HG02623 (cell line): ENCODE data around the gene ZNF775.

ENCODE experiments used
- ATAC-seq: cut with Tn5 transposase; IDR thresholded peaks from one replicate; pipeline ENCODE4 v1.9.1; 2021; ENCODE audit warnings: moderate library complexity; ENCODE audit not compliant: unreplicated experiment

Gene ZNF775

GRCh38 chr7:150435390-150436073 is 56.4 kb downstream of the ZNF775 start:
- ATAC-seq: peak; percentile 92

- ATAC-seq: no peak
Observed at GRCh38 chr7:150439967-150440366, 60.8 kb downstream of the ZNF775 start.

- no peak for ATAC-seq
Observed at GRCh38 chr7:150441524-150441923, 62.4 kb downstream of the ZNF775 start.

GRCh38 chr7:150442811-150443210 is 63.7 kb downstream of the ZNF775 start:
- no peak for ATAC-seq

GRCh38 chr7:150443793-150444540 is 64.8 kb downstream of the ZNF775 start:
- no peak for ATAC-seq

GRCh38 chr7:150444674-150445365 is 65.7 kb downstream of the ZNF775 start:
- no peak for ATAC-seq

- ATAC-seq: no peak
Observed at GRCh38 chr7:150446288-150446938, 67.3 kb downstream of the ZNF775 start.
